ENCODE data around the gene RSRC1.

GRCh38 chr3:158451405-158452055 is 341.6 kb downstream of the RSRC1 start:
- TF ChIP-seq YY1 (IDR thresholded peaks at IDR 0.05; ENCODE audit: low read depth, low read length) (no peak), CTCF (IDR thresholded peaks at IDR 0.05; ENCODE audit: control extremely low read depth in 1 of 3, insufficient read depth in 1 of 3, low read depth in 1 of 3, low read length in 3 of 3) (no peak), POLR2A (IDR thresholded peaks at IDR 0.05; ENCODE audit: control extremely low read depth in 1 of 2, low read depth in 2 of 2, low read length in 2 of 2) (no peak), RFX5 (IDR thresholded peaks at IDR 0.05; ENCODE audit: borderline replicate concordance, low read depth, low read length) (no peak), MAFK (IDR thresholded peaks at IDR 0.05; ENCODE audit: low read depth, low read length) (no peak), EP300 (IDR thresholded peaks at IDR 0.05; ENCODE audit: borderline replicate concordance in 1 of 2, low read depth in 2 of 2, low read length in 2 of 2) (no peak), GTF2F1 (IDR thresholded peaks at IDR 0.05; ENCODE audit: borderline replicate concordance, low read depth, low read length) (no peak), EZH2 (IDR thresholded peaks at IDR 0.05; ENCODE audit: low read depth, low read length, severe bottlenecking) (no peak)

Data from H1 (cell line).